ENCODE results near the gene GLYATL1B.
"Not testable (repeated sequence)": the region's sequence is repeated elsewhere in the genome, so short reads cannot be mapped to it uniquely, and the experiment has no call there.

Gene GLYATL1B

DNA sequence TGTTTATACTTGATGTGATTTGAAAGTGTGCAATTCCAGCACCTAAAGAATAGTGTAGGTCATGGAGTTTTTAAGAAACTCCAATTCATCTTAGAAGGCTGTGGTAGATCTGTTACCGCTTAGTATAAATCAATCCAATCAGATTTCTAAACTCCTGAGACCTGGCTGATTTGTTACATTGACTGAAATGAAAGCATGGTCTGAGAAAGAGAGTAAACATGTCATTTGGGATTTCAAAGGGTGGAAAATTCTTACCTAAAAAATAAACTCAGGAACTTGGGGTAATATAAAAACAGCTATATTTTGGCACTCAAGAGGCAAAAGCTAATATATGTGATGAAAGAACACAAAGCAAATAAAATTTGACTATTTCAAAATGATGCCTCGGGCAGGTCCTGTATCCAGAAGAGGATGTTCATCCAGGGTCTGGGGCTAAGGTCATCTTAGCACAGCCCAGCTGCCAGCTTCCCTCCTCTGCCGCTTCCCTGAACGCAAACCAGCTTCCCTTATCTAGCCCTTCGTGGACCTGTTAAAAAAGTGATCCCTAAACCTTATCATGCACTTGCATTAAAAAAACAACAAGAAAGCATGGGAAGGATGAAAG, 10.0 kb downstream of the GLYATL1B start:
- not testable (repeated sequence) for FAIRE-seq

DNA sequence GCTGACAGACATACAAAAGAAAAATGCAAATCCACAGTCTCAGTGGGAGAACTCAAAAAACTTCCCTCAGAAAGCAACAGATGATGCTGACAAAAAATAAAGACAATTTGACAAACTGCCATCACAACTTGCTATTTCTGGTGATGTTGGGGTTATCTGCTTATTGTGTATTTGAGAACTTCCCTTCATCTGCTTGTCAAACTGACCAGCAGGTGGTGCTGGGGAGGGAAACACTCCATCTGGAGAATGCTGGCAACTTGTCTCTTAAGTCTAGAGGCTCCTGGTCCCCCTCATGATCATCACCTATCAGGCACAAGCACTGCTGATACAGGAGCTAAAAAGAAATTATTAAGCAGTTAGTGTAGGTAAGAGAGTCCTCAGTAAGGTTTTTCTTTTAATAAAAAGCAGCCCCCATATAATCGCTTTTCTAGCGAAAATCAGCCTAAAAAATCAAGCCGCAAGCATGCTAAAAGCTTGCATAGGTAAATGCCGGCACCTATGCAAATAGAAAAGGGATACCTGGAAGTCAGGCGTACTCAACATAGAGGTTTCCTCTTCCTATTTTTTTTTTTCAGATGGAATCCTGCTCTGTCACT, 11.1 kb downstream of the GLYATL1B start:
- FAIRE-seq, result no peak

DNA sequence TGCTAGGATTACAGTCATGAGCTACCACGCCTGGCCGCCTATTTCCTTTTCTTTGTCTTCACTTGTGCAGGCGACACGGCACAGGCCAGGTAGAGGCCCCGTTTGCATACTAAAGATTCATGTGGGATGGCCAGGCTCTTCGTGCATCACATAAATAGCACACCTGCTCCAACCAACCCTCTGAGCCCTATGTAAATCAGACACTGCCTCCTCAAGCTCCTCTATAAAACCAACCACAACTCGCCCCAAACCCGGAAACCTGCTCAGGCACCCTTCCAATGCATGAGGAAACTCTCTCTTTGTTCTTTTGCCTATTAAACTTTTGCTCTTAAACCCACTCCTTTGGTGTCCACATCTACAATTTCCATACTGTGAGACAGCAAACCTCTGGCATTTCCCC, 11.8 kb downstream of the GLYATL1B start:
- not testable (repeated sequence) for FAIRE-seq

DNA sequence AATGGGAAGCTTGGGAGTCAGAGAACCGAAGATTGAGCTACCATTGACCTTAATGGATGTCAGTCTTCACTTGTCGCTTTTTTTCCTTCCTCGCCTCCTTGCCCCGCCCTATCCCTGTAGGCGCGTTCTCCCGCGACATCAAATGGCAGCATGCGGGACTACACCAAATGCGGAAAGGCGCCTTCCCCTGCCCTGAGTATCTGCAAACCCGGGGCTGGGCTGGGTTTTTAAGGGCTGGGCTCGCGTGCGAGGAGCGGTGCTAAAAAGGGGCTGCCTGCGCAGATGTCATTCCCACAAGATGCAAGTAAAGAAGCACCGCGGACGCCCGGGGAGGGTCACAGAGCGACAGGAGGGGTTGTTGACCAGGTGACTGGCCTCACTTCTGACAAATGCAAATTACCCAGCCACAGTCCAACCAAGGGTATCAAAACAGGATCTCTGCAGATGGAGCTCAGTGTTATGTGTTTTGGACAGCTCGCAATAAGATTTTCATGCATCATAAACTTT, 16.2 kb downstream of the GLYATL1B start:
- no peak for FAIRE-seq

DNA sequence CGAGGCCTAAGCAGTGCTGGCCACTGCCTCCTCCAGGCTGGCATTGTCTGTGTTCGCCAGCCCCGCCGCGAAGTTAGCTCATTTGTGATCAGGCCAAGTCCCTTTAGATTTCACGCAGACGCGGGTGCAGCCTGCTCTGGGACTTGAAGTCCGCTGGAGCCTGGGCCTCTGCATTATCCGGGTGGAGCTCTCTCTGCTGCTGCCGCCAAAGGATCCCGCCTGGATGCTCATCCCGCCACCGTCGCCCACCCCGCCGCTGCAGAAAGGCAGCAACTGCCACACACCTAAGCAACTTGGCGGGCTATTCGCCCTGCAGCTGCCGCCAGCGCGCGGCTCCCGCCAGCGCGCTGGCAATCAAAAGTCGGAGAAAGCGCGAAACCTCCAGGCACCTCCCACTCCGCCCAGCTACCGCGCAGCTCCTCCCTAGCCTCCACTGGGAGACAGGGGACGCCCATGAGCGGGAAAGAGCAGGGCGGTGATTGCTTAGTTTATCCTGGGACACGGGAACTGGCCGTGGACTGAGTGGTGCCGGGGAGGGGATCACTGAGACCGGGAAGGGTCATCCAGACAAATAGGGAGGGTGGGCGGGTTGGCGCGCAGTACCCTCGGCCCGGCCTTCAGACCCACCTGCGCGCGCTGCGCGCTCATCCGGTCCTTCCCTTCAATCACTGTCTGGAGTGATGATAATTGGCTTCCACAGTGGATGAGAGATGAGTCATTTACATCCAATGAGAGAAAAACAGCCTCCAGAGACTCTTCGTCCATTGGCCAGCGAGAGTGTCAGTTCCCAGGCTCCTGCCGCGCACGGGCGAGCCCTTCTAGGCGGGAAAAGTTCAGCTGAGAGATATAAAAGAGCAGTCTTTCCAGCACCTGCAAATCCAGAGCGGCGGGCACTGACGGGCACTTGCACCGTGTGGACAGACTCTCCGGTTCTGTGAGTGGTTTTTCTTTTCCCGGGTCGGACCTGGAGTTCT, 20.5 kb downstream of the GLYATL1B start, which contains the start of gene FAM111B:
Gene FAM111B (plus strand): TSS at position 875 of the 974 bp plus-strand sequence. CDS start 2,389 bp downstream, outside the sequence.
- no peak for FAIRE-seq

DNA sequence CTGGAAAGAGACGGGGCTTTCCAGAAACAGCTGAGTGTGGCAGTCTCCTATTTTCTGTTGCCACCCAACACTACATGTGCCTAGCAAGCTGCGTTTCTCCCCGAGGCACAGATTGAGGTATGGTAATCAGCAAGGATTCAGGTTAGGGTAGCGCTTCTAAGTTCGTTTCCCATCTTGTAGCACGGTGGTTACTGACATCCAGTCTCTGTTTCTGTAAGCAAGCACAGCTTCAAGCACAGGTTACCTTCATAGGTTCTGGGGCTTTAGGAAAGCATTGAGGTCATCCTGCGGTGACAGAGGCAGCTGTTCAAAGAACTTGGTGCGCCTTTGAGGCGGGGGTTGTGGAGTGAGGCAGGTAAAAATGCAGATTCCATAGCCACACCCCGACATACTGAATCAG, 21.6 kb downstream of the GLYATL1B start:
- not testable (repeated sequence) for FAIRE-seq

DNA sequence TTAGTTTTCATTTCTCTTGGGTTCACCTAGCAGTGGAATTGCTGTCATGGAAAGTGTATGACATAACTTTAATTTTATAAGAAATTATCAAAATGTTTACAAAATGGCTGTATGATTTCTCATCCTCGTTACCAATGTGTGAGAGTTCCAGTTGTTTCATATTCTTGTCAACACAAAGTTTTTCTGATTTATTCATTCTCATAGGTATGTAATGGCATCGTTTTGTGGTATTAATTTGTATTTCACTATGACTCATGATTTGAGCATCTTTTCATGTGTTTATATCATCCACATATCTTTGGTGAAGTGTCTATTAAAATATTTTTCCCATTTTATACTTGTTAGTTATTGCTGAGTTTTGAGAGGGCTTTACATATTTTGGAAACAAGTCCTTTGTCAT, 26.4 kb downstream of the GLYATL1B start:
- FAIRE-seq, result no peak

DNA sequence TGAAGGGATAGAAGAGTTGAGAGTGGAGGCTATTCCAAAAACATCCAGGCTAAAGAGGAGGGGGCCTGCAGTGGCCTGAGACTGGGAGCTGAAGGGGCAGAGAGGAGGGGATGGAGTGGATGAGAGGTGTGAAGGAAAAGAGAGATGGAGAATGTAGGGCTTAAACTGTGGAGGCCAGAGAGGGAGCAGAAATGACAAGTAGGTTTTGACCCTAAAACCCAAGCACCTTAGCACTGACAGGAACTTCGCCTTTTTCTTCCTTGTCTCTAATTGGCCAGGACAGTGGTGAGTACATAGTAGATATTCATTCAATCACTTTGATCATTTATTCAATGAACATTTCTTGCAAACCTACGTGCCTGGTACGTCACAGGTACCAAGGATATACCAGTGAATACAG, 28.2 kb downstream of the GLYATL1B start:
- no peak for FAIRE-seq

DNA sequence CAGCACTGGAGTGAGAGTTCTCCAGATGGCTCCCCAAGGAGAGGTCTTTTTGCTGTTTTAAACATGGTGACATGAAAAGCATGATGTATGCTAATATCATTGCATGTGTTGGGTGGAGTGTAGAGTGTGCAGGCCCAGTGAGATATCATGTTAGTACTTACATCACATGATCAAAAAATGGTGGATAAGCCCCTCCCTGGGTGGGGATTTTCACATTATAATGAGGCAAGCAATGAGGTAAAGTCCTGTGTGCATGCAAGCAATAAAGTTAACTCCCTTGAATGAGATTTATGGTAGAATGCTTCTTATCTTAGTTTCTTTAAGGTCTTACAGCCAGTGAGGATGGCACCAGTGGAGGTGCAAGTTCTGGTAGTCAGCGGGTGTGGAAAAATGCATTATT, 29.4 kb downstream of the GLYATL1B start:
- FAIRE-seq, result no peak

DNA sequence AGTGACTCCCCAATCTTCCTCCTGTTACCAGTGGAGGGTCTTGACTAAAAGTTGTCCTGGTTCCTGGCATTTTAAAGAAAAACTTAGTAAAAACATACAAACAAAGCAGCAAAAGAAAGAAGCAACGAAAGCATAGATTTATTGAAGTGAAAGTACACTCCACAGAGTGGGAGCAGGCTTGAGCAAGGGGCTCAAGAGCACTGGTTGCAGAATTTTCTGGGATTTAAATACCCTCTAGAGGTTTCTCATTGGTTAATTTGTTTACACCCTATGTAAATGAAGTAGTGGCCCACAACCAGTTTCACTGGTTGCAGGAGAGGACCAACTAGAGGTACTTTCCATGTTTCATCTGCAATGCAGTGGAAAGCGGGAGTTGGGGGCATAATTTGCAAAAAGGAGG, 31.7 kb downstream of the GLYATL1B start:
- no peak for FAIRE-seq

DNA sequence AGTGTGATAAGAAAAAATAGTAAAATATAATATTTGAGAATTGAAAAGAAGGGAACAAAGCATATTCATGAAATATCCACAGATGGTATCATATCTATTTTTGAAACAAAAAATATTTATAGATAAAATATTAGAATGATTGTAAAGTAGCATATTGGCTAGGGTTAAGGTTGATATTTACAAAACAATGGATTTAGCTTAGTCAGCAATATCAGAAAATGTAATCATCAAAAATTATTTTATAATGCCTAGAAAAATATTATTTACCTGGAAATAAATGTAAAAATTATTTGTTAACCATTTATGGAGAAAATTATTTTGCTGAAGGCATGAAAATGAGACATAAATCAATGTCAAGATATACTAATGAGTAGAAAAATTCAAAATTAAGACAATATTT, 33.7 kb downstream of the GLYATL1B start:
- no peak for FAIRE-seq

DNA sequence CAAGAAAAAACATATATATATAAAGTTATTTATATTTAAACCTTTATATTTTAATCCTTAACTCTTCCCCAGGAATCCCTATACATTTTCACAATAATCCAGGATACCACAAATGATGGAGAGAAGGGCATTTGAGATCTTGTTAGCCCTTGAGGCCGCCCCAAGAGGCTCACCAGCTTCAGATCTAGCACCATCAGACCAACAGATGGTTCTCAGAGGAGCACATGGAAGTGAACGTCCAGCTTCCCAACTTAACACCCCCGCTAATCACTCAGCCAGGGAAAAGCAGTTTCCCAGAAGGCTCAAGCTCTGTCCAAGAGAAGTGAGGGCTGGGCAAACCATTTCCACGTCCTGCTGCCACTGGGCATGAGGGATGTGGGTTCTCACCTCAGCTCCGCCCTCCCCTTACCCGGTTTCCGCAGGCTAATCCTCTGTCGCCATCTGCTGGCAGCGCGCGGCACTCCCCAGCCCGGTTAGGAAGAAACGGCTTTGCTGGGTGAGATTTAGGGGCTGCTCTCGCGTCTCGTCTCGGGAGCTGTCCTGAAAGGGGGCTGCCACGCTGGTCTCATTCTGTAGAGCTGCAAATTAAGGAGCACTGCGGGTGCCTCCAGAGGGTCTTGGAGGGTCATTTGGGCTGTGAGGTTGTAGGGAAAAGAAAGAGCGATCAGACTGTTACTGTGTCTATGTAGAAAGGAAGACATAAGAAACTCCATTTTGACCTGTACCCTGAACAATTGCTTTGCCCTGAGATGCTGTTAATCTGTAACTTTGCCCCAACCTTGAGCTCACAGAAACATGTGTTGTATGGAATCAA, 49.7 kb downstream of the GLYATL1B start:
- FAIRE-seq, result no peak

DNA sequence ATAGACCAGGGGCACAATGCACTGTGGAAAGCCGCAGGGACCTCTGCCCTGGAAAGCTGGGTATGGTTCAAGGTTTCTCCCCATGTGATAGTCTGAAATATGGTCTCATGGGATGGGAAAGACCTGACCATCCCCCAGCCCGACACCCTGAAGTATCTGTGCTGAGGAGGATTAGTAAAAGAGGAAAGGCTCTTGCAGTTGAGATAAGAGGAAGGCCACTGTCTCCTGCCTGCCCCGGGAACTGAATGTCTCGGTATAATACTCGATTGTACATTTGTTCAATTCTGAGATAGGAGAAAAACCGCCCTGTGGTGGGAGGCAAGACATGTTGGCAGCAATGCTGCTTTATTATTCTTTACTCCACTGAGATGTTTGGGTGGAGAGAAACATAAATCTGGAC, 50.4 kb downstream of the GLYATL1B start:
- FAIRE-seq, result not testable (repeated sequence)

DNA sequence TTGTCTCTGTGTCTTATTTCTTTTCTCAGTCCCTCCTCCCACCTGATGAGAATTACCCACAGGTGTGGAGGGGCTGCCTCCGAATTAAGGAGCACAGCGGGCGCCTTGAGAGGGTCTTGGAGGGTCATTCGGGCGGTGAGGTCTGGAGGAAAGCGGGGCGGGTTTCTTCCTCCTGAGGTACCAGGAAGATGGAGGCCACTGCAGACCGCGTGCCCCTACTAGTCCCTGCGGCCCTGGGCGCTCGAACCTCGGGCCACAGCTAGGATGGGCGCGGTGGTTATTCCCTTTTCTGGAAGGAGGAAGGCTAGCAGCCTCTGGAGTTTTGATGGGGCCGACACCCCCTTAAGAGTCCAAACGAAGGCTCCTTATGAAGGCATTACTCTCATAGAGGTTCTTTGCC, 51.1 kb downstream of the GLYATL1B start:
- no peak for FAIRE-seq

DNA sequence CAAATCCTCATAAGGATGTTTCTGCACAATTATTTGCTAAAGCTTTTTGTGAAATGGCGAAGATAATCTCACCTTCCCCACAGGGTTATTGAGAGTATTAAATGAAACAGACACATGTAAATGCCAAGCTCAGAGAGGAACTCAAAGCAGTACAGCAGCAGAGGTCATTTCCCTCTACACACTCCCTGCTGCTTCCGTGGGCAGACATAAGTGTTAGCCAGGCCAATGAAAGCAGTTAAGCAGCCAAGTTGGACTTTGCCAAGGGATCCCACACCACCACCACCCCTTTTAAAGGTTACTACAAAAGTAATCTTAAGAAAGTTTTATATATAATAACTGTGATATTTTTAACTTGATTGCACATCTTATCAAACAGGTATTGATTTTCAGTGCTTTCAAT, 52.5 kb downstream of the GLYATL1B start:
- FAIRE-seq, result no peak

DNA sequence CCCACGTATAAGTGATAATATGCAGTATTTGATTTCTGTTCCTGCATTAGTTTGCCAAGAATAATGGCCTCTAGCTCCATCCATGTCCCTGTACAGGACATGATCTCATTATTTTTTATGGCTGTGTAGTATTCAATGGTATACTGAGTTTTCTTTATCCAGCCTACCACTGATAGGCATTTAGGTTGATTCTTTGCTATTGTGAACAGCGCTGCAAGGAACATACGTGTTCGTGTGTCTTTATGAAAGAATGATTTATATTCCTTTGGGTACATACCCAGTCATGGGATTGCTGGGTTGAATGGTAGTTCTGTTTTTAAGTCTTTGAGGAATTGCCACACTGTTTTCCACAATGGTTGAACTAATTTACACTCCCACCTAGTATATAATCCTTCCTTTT, 55.1 kb downstream of the GLYATL1B start:
- FAIRE-seq, result no peak

DNA sequence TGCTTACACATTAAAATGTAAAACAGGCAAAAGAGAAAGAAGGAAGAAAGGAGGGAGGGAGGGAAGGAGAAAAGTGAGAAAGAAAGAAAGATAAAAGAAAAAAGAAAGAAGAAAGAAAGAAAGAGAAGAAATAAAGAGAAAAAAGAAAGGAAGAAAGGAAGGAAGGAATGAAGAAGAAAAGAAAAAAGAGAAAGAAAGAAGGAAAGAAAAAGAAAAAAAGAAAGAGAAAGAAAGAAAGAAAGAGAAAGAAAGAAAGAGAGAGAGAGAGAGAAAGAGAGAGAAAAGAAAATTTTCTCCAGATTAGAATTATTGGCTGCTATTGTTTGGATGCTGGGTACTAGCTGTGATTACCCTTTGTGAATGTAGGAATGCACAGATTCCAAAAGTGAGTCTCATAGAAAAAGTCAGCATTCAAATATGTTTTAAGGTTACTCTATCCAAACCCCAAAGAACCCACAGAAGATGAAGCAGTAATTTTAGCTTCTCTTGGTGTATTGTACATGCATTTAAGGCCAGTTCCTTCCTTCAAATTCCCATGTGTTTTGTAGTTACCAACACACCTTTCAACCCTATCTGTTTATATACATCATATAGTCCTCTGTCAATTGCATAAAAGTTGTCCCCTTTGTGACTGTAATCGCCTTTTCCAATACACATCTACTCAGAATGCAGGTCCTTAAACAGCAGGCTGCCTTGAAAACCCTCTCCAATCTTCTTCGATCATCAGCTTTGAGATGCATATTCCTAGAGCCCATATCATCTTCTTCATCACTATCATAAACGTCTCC, 55.8 kb downstream of the GLYATL1B start:
- FAIRE-seq, result no peak

DNA sequence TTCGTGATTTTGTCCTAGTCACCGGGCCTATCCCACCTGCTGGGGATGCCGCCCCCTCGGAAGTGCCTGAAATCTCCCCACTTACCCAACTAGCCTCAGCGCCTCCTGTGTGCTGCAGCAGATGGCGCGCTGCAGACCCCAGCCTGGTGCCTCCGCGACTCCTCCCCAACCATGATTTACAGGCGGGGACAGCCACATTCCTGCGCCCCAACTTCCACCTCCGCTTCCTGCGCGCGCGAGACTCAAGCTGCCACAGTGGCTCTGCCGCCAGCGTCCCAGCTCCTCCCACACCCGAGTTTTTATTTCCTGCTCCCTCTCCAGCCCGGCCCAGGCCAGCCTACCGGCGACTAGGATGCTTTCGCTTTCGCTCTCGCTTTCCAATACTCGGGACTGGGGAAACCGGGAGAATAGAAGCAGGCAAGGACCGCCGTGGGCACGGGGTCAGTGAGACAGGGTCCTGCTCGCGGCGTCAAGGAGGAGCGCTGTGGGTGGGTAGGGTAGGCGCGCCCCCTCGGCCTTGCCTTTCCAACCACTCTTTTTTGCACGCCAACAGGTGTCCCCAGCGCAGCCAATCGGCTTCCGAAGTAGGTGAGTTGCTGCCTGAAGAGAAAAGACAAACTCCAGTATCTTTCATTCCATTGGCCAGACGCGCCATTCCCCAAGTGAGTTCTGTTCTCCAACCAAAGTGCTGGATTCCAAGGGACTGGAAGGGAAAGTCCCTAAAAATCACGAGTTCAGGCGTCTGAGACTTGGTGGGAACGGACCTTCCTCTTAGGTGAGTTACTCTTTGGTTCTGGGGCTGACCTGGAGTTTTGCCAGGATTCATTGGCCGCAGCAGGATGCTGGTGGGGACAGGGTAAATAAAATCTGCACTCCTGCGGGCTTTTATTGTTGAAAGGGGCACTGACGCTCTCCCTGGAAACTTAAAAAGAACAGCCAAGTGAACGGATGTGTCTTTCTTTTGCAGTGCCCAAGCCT, 56.7 kb downstream of the GLYATL1B start, which contains the start of gene FAM111A:
Gene FAM111A (plus strand): TSS at position 327 of the 978 bp plus-strand sequence. CDS start 6,017 bp downstream, outside the sequence.
- FAIRE-seq, result no peak

DNA sequence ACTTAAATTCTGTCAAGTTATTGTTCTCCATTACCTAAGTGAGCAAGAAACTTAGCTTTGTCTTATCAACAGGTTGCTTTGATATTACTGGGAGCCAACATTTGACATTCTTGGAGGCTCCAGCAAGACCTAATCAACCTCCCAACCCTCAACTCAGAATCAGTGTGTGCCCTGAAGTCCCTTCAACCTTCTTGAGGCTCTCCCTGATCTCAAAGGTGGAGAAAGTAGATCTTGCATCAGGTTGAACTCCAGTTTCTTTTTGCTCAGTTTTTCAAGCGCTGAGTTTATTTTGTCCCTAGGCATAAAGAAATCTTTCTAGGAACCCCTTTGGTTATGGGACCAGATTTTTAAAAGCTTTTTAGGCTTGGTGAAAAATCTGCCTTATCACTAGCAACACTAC, 58.0 kb downstream of the GLYATL1B start:
- no peak for FAIRE-seq

All from colon (tissue), 2 donors.